MM.1S (cell line): ENCODE measurements around the gene SNRNP27.

Experiments
- DNase-seq: peaks from one replicate; pipeline ENCODE4 v3.0.0-alpha.2; 2015
- H2AFZ ChIP-seq: fragments of 300-600 bp; sonication (generic); 2 replicates; pipeline ENCODE4 v1.6.0; 2016; ENCODE audit warnings: antibody characterized with exemption, low read length
- H3F3A ChIP-seq: fragments of 300-600 bp; sonication (generic); 2 replicates; pipeline ENCODE4 v1.6.1; 2016; ENCODE audit warnings: mild to moderate bottlenecking, antibody characterized with exemption, low read length, moderate library complexity, mixed read lengths; ENCODE audit not compliant: insufficient read depth
- H3K27ac ChIP-seq: fragments of 300-600 bp; sonication (generic); 2 replicates; pipeline ENCODE4 v1.5.1; 2016; ENCODE audit warnings: mild to moderate bottlenecking, low read length
- H3K27me3 ChIP-seq: fragments of 300-600 bp; sonication (generic); replicated peaks from 2 replicates; pipeline ENCODE4 v1.6.0; 2016; ENCODE audit warnings: low read length; ENCODE audit not compliant: insufficient read depth
- H3K36me3 ChIP-seq: fragments of 300-600 bp; sonication (generic); replicated peaks from 2 replicates; pipeline ENCODE4 v1.6.1; 2016; ENCODE audit warnings: mild to moderate bottlenecking, low read length, mixed read lengths; ENCODE audit not compliant: insufficient read depth
- H3K4me1 ChIP-seq: fragments of 300-600 bp; sonication (generic); 2 replicates; pipeline ENCODE4 v1.6.1; 2016; ENCODE audit warnings: low read length, mixed read lengths
- H3K4me2 ChIP-seq: fragments of 300-600 bp; sonication (generic); 2 replicates; pipeline ENCODE4 v1.6.0; 2016; ENCODE audit warnings: low read depth, low read length
- H3K4me3 ChIP-seq: fragments of 300-600 bp; sonication (generic); 2 replicates; pipeline ENCODE4 v1.5.1; 2016; ENCODE audit warnings: low read length, mixed read lengths
- H3K79me2 ChIP-seq: fragments of 300-600 bp; sonication (generic); 2 replicates; pipeline ENCODE4 v1.6.1; 2016; ENCODE audit warnings: mixed run types, low read length, mixed read lengths
- H3K9ac ChIP-seq: fragments of 300-600 bp; sonication (generic); 2 replicates; pipeline ENCODE4 v1.6.1; 2016; ENCODE audit warnings: low read length, mixed read lengths
- H3K9me2 ChIP-seq: fragments of 300-600 bp; sonication (generic); replicated peaks from 2 replicates; pipeline ENCODE4 v1.6.1; 2016; ENCODE audit warnings: mild to moderate bottlenecking, low read length, mixed read lengths; ENCODE audit not compliant: insufficient read depth
- H3K9me3 ChIP-seq: fragments of 300-600 bp; sonication (generic); replicated peaks from 2 replicates; pipeline ENCODE4 v1.6.1; 2016; ENCODE audit warnings: mild to moderate bottlenecking, low read length, mixed read lengths; ENCODE audit not compliant: insufficient read depth
- H4K20me1 ChIP-seq: fragments of 300-600 bp; sonication (generic); 2 replicates; pipeline ENCODE4 v1.6.1; 2016; ENCODE audit warnings: mild to moderate bottlenecking, low read length, moderate library complexity, mixed read lengths; ENCODE audit not compliant: insufficient read depth
- EZH2 ChIP-seq: fragments of 300-600 bp; sonication (generic); optimal IDR thresholded peaks from 2 replicates; pipeline ENCODE3; 2017; ENCODE audit warnings: low read depth, mild to moderate bottlenecking, antibody characterized with exemption, low read length, mixed read lengths
- EZH2phosphoT487 ChIP-seq: fragments of 300-600 bp; sonication (generic); IDR thresholded peaks from 2 replicates; pipeline ENCODE4 v1.6.1; 2018; ENCODE audit warnings: antibody characterized with exemption, low read length
- TF ChIP-seq, protein P1 (sequence below): fragments of 300-600 bp; sonication (generic); IDR thresholded peaks from 2 replicates; pipeline ENCODE4 v1.5.1; 2016; ENCODE audit warnings: antibody characterized with exemption, low read length, mixed read lengths

SNRNP27 gene, protein sequence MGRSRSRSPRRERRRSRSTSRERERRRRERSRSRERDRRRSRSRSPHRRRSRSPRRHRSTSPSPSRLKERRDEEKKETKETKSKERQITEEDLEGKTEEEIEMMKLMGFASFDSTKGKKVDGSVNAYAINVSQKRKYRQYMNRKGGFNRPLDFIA

DNA sequence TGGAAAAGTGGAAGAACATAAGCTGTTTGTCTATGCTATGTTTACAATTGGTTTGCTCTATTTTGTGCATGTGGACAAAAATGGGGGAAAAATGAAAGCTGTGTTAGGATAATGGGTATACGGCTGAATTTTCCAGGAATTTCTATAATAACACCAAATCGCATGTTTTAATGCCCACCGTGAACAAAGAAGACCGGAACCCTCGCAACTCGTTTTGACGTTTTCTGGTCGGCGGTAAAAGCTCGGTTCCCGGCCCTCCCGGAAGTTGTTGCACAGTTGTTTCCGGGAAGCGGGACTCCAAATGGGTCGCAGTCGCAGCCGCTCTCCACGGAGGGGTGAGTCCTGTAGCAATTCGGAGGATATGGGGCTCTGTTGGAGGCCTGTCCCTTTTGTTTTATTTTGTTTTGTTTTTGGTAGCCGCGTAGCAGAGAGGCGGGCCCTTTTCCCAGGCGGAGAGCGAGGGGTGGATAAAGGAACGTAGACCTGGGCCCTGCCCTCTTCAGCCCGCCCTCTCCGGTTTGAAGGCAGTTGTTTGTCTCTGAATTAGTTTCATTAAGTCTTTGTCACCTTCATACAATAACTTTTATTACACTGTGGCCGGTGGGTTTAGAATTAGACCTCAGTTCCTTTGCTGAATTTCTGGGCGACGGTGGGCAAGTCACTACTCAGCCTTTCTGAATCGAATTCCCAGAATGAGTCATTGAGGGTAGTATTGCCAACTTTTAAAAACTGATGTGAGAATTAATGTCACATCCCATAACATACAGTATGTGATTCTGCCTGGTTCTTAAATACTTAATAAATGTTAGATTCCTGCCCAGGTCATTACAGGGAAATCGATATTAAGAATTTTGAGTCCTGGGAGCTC, at the start of gene SNRNP27:
Gene SNRNP27 (plus strand): TSS at position 273 of the 868 bp plus-strand sequence. CDS start 29 bp downstream, at position 302.
- DNase-seq = peak; percentile 85

DNA sequence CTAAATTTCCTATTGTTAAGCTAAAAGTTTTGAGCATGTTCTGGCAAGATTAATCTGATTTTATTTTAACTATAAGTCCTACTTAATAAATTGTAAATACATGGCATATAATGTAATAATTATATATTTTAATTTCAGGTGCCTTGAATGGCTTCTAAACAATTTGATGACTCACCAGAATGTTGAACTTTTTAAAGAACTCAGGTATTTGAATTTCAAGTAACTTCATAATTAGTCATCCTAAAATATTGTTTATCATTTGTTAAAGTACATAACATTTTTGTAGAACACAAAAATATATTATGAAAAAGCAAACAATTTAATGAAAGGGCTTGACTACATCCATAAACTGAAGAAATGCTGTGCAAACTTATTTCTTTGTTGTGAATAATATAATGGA, 49.8 kb upstream of the SNRNP27 start:
- TF ChIP-seq, protein P1, sequence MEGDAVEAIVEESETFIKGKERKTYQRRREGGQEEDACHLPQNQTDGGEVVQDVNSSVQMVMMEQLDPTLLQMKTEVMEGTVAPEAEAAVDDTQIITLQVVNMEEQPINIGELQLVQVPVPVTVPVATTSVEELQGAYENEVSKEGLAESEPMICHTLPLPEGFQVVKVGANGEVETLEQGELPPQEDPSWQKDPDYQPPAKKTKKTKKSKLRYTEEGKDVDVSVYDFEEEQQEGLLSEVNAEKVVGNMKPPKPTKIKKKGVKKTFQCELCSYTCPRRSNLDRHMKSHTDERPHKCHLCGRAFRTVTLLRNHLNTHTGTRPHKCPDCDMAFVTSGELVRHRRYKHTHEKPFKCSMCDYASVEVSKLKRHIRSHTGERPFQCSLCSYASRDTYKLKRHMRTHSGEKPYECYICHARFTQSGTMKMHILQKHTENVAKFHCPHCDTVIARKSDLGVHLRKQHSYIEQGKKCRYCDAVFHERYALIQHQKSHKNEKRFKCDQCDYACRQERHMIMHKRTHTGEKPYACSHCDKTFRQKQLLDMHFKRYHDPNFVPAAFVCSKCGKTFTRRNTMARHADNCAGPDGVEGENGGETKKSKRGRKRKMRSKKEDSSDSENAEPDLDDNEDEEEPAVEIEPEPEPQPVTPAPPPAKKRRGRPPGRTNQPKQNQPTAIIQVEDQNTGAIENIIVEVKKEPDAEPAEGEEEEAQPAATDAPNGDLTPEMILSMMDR = no peak
- TF ChIP-seq EZH2 (no peak), EZH2phosphoT487 (no peak)
- Histone ChIP-seq H3K79me2 (no peaks in the 10 kb centered on the region), H3K4me3 (no peak overlapping the region), H3K9me2 (no peaks in the 10 kb centered on the region), H3K27me3 (no peaks in the 10 kb centered on the region), H2AFZ (no peak overlapping the region), H3K4me1 (no peaks in the 10 kb centered on the region), H3F3A (no peaks in the 10 kb centered on the region), H3K4me2 (no peak overlapping the region), H3K9me3 (no peaks in the 10 kb centered on the region), H4K20me1 (no peaks in the 10 kb centered on the region), H3K36me3 (peaks cover 10% of the 10 kb centered on the region), H3K9ac (no peak overlapping the region), H3K27ac (no peak overlapping the region)
- DNase-seq = no peak

More for the DNA sequence above, at the start of gene SNRNP27:
- Histone ChIP-seq H3K4me2 (peak within 1 kb of the TSS; percentile 75), H3K27me3 (no peaks in the 10 kb centered on the region), H3K4me3 (peak within 1 kb of the TSS; percentile 78), H3F3A (no peaks in the 10 kb centered on the region), H3K27ac (peak within 1 kb of the TSS; percentile 24; the same call in 1 of the 2 replicates), H2AFZ (peak within 1 kb of the TSS; percentile 99), H4K20me1 (no peaks in the 10 kb centered on the region), H3K9me2 (no peaks in the 10 kb centered on the region), H3K9ac (peak within 1 kb of the TSS; percentile 73), H3K4me1 (peaks cover 5% of the 10 kb centered on the region; the same call in 1 of the 2 replicates), H3K79me2 (peaks cover 21% of the 10 kb centered on the region), H3K36me3 (no peaks in the 10 kb centered on the region), H3K9me3 (no peaks in the 10 kb centered on the region)
- TF ChIP-seq EZH2phosphoT487 = no peak
- no peak for TF ChIP-seq EZH2
- TF ChIP-seq, protein P1 = no peak

DNA sequence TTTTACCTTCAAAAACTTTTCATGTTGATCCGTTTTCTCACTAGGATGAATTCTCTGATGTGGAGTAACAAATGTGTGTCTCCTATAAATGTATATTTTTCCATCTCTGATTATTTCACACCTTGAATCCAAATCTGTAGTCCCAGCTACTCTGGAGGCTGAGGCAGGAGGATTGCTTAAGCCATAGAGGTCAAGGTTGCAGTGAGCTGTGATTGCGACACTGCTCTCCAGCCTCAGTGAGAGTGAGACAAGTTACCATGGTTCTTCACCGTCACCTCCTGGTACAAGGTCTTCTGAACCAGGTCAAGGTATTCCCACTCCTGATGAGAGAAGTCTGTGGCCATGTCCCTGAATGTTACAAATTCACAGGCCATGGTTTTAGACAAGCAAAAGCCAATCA, 49.2 kb upstream of the SNRNP27 start:
- no peak overlapping the region for H2AFZ ChIP-seq
- H3K27me3 ChIP-seq = no peaks in the 10 kb centered on the region
- no peak overlapping the region for H3K9ac ChIP-seq
- H4K20me1 ChIP-seq = no peaks in the 10 kb centered on the region
- no peak overlapping the region for H3K4me2 ChIP-seq
- H3K36me3 ChIP-seq = peaks cover 7% of the 10 kb centered on the region
- no peaks in the 10 kb centered on the region for H3K9me3 ChIP-seq
- H3K27ac ChIP-seq = no peak overlapping the region
- H3K9me2 ChIP-seq = no peaks in the 10 kb centered on the region
- no peak for TF ChIP-seq EZH2
- TF ChIP-seq, protein P1 = no peak
- TF ChIP-seq EZH2phosphoT487 = no peak
- H3K4me3 ChIP-seq = no peak overlapping the region
- no peaks in the 10 kb centered on the region for H3K79me2 ChIP-seq
- no peak for DNase-seq
- no peaks in the 10 kb centered on the region for H3K4me1 ChIP-seq
- H3F3A ChIP-seq = no peaks in the 10 kb centered on the region
